GM10248 (cell line): ENCODE measurements around the gene SPATA25.

Source experiments
- CTCF ChIA-PET: fragments of 300-600 bp; sonication (Branson Sonifier 250); formaldehyde crosslinking; extraction: SDS; loops from one replicate; lab custom pipeline; 2021; ENCODE audit warnings: antibody characterized with exemption; lab: Yijun Ruan, JAX
- POLR2A ChIA-PET: fragments of 350-650 bp; sonication (Branson Sonifier 250); formaldehyde crosslinking; extraction: SDS; loops from one replicate; lab custom pipeline; 2020; ENCODE audit warnings: antibody characterized with exemption; lab: Yijun Ruan, JAX
- DNase-seq: peaks from one replicate; pipeline ENCODE4 v3.0.0; 2012; ENCODE audit errors: extremely low spot score
- TF ChIP-seq, protein P1 (sequence below): IDR thresholded peaks from 2 replicates; pipeline ENCODE4 v1.5.1; 2012; ENCODE audit warnings: mild to moderate bottlenecking, low read depth; ENCODE audit errors: extremely low read depth, missing control alignments, control extremely low read depth

Gene SPATA25

GRCh38 chr20:45848421-45848820 is 39.0 kb downstream of the SPATA25 start:
- CTCF ChIA-PET = no interaction called here
- no peak for DNase-seq
- POLR2A ChIA-PET = no interaction called here
- TF ChIP-seq, protein P1, sequence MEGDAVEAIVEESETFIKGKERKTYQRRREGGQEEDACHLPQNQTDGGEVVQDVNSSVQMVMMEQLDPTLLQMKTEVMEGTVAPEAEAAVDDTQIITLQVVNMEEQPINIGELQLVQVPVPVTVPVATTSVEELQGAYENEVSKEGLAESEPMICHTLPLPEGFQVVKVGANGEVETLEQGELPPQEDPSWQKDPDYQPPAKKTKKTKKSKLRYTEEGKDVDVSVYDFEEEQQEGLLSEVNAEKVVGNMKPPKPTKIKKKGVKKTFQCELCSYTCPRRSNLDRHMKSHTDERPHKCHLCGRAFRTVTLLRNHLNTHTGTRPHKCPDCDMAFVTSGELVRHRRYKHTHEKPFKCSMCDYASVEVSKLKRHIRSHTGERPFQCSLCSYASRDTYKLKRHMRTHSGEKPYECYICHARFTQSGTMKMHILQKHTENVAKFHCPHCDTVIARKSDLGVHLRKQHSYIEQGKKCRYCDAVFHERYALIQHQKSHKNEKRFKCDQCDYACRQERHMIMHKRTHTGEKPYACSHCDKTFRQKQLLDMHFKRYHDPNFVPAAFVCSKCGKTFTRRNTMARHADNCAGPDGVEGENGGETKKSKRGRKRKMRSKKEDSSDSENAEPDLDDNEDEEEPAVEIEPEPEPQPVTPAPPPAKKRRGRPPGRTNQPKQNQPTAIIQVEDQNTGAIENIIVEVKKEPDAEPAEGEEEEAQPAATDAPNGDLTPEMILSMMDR = no peak

DNA sequence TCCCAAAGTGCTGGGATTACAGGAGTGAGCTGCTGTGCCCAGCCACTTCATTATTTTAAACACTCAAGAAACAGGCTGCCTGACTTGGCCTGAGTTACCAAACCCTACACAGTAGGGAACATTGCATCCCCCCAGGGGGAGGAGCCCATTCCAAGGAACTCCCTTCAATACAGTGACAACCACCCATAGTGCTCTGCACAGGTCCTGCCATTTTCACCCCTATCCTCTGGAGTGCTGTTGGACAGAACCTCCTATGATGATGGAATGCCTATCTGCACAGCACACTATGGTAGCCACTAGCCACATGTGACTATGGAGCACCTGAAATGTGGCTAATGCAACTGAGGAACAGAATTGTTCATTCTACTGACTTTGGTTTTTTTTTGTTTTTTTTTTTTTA is 42.0 kb downstream of the SPATA25 start:
- POLR2A ChIA-PET = no interaction called here

DNA sequence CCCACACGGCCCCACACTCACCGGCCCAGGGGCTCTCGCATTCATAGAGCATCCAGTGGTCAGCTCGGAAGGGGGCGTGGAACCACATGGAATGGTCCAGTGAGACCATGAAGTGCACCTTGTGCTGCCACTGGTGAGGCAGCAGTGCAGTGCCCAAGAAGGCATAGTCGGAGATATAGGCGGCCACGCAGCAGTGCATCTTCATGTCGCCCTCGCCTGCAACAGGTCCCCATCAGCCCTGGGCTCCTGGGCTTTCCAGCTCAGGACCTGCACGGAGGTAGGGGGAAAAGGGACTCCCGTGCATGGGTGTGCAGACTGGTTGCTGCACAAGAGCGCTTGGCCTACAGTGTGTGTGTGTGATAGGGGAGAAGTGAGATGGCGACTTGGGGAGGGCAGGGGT is 43.9 kb downstream of the SPATA25 start:
- ChIA-PET POLR2A (no interaction called here), CTCF (interaction anchor here (1.2 kb wide), 1 partner anchor 44 kb away, joined by 3 read pairs; no protein-coding TSS in a partner anchor)
- TF ChIP-seq, protein P1 = no peak
- no peak for DNase-seq

More for the DNA sequence above, 42.0 kb downstream of the SPATA25 start:
- CTCF ChIA-PET = interaction anchor here (1.3 kb wide), 1 partner anchor 45 kb away, joined by 3 read pairs; no protein-coding TSS in a partner anchor
- DNase-seq = no peak
- TF ChIP-seq, protein P1 = no peak

GRCh38 chr20:45842169-45842812 is 45.1 kb downstream of the SPATA25 start:
- ChIA-PET CTCF (interaction anchor here (0.7 to 2.2 kb wide), 11 partner anchors 9 to 171 kb away, joined by 3 to 8 read pairs (median 4); partner anchors contain the start of genes ACOT8, CTSA, NEURL2 and ZSWIM3), POLR2A (interaction anchor here (0.7 to 1.1 kb wide), 3 partner anchors 9 to 14 kb away, joined by 3 read pairs; partner anchors contain the start of gene SNX21)
- TF ChIP-seq, protein P1 = no peak
- peak; percentile 82 for DNase-seq

GRCh38 chr20:45841407-45842129 is 45.9 kb downstream of the SPATA25 start:
- ChIA-PET CTCF (interaction anchor here (0.7 to 2.2 kb wide), 11 partner anchors 10 to 171 kb away, joined by 3 to 8 read pairs (median 4); partner anchors contain the start of genes ACOT8, CTSA, NEURL2 and ZSWIM3), POLR2A (interaction anchor here (0.9 to 1.1 kb wide), 2 partner anchors 9 to 14 kb away, joined by 3 read pairs; no protein-coding TSS in a partner anchor)
- DNase-seq = no peak
- TF ChIP-seq, protein P1 = no peak

- DNase-seq = no peak
- TF ChIP-seq, protein P1 = no peak
- ChIA-PET CTCF (interaction anchor here (1.0 to 2.2 kb wide), 4 partner anchors 12 to 146 kb away, joined by 4 to 8 read pairs (median 4); partner anchors contain the start of genes CTSA and NEURL2), POLR2A (no interaction called here)
Measured at GRCh38 chr20:45840700-45841198, 46.7 kb downstream of the SPATA25 start.
